ENCODE measurements around the gene MUC4.
"Not testable (repeated sequence)": the region's sequence is repeated elsewhere in the genome, so short reads cannot be mapped to it uniquely, and the experiment has no call there.

MUC4 gene

DNA sequence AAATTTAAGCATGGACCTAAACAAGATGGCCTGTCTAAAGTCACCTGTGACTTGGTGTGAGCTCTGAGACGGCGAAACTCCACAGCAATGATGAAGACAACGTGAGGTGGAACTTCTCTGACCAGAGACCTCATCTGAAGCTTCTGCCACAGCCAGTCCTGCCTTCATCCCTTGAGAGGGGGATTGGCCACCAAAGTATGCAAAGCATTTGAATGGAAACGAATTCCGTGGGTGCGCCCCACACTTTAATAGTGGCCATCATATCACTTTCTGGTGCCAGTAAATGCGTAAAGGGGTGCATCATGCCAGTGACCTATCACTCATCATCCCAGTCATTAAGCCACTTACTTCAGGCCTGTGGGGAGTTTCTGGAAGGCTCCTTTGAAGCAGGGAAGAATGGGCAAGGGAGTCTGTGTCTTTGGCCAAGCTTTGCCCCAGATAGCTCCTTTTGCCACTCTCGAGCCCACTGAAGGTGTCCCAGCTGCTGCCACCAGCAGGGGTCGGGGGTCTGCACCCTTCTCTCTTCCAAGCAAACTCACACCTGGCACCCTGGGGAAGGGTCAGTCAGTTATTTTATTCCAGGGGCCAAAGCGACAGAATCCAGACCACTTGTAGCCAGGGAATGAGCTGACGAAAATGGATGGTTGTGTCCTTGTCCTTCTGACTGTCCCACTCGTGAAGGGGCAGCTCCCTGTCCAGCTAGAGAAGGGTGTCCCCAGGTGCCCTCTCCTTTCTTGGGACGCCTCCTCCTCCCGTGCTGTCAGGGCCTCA, 73.3 kb downstream of the MUC4 start:
- no peak overlapping the region for H3K27ac ChIP-seq
- no peak for TF ChIP-seq ZFX (IDR thresholded peaks at IDR 0.05; ENCODE audit: borderline replicate concordance)
- TF ChIP-seq, protein P1, sequence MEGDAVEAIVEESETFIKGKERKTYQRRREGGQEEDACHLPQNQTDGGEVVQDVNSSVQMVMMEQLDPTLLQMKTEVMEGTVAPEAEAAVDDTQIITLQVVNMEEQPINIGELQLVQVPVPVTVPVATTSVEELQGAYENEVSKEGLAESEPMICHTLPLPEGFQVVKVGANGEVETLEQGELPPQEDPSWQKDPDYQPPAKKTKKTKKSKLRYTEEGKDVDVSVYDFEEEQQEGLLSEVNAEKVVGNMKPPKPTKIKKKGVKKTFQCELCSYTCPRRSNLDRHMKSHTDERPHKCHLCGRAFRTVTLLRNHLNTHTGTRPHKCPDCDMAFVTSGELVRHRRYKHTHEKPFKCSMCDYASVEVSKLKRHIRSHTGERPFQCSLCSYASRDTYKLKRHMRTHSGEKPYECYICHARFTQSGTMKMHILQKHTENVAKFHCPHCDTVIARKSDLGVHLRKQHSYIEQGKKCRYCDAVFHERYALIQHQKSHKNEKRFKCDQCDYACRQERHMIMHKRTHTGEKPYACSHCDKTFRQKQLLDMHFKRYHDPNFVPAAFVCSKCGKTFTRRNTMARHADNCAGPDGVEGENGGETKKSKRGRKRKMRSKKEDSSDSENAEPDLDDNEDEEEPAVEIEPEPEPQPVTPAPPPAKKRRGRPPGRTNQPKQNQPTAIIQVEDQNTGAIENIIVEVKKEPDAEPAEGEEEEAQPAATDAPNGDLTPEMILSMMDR (IDR thresholded peaks at IDR 0.05) = no peak

DNA sequence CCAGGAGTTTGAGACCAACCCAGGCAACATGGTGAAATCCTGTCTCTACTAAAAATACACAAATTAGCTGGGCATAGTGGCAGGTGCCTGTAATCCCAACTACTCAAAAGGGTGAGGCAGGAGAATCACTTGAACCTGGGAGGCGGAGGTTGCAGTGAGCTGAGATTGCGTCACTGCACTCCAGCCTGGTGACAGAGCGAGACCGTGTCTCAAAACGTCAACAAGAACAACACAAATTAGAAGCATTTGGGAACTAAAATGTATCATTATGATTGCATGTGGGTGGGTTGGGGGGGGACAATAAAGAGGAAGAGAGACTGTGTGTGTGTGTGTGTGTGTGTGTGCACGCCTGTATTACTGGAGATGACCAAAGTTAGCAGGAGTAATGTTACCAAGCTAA, 73.9 kb downstream of the MUC4 start:
- not testable (repeated sequence) for H3K27ac ChIP-seq

DNA sequence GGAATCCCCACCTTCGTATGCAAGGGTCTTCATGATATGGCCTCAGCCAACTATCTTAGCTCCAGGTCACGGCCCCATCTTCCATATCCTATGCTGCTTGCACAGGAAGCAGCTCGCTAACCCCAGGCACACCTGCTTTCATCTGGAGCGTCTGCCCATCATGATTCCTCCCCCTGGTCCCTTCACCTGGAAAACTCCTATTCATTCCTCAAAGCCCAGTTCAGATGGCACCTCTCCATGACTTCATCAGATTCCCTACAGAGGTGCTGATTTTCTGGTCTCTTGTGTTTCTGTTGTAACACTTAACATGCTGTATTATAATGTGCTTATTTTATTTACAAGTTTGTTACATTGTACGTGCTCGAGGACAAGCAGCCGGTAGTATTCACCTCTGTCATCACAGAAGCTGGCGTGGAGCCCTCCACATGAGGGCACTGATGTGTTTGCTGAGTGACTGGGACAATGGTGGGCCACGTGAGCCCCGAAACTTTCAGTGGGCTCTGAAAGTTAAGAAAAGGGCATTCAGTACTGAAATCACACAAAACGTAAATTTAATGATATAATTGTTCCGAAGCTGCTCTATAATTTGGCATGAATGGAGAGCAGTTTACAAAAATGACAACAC, 74.8 kb downstream of the MUC4 start:
- H3K27ac ChIP-seq = no peak overlapping the region
- TF ChIP-seq, protein P1 (IDR thresholded peaks at IDR 0.05) = no peak
- no peak for TF ChIP-seq ZFX (IDR thresholded peaks at IDR 0.05; ENCODE audit: borderline replicate concordance)

DNA sequence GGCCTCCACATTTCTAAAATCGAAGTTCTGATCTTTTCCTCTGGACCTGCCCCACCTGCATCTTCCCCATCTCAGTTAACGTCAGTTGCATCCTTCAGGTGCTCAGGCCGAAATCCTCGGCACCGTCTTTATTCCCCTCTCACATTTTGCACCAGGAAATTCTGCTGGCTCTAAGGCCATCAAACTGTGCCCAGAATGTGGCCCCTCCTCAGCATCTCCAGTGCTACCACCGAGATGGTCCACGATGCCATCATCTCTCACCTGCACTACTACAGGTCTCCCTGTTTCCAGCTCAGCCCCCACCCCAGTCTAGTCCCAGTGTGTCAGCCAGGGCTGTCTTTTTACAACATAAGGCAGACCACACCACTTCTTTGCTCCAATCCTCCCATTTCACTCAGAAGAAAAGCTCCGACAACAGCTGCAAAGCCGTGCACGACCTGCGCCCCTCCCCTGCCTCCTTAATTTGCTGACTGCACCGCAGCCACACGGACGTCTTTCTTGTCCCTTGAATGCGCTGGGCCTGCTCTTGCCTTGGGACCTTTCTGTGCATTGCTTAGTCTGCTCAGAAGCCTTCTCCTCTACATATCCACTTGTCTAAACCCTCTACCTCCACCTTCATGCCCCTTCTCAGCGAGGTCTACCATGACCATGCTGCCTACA, 76.6 kb downstream of the MUC4 start:
- no peak for TF ChIP-seq ZFX (IDR thresholded peaks at IDR 0.05; ENCODE audit: borderline replicate concordance)
- TF ChIP-seq, protein P1 (IDR thresholded peaks at IDR 0.05) = no peak

DNA sequence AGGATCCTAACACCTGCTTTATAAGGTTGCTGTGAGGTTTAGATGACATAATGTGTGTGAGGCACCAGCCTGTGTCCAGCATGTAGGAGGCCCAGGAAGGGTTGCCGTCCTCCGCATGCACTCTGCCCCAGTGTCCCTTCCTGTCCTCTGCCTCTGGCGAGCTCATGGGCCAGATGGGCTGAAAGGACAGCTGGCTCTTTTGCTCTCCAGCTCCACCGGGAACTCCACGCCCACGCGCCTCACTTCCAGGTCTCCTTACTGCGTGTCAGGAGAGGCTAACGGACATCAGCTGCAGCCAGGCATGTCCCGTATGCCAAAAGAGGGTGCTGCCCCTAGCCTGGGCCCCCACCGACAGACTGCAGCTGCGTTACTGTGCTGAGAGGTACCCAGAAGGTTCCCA, 78.8 kb downstream of the MUC4 start:
- H3K27ac ChIP-seq = no peak overlapping the region
- TF ChIP-seq, protein P1 (IDR thresholded peaks at IDR 0.05) = no peak
- TF ChIP-seq ZFX (IDR thresholded peaks at IDR 0.05; ENCODE audit: borderline replicate concordance) = no peak

More for the DNA sequence above, 76.6 kb downstream of the MUC4 start:
- H3K27ac ChIP-seq = no peak overlapping the region

DNA sequence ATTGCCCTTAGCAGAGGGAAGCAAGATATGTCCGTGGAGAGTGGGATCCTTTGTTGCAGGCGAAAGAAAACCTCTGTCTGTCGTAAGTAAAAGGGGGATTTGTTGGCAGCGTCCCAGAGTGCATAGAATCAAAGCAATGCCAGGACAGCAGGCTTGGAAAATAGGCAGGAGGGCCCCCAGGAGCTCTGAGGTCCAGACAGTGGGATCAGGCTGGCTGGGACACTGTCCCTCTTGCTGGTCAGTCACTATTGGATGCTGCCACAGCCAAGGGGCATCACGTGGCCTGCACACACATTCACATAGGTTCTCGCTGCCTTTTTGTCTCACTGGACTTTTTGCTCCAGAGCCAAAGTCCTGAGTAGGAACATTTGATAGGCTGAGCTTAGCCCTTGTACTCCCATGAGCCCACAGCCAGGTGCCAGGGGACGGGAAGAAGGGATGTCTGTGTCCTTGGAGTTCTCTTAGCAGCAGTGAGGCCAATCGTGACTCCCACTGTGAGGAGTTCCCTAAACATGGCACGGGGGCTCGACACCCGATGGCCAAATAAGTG, 80.3 kb downstream of the MUC4 start:
- TF ChIP-seq ZFX (IDR thresholded peaks at IDR 0.05; ENCODE audit: borderline replicate concordance) = no peak
- TF ChIP-seq, protein P1 (IDR thresholded peaks at IDR 0.05) = no peak
- H3K27ac ChIP-seq = no peak overlapping the region

DNA sequence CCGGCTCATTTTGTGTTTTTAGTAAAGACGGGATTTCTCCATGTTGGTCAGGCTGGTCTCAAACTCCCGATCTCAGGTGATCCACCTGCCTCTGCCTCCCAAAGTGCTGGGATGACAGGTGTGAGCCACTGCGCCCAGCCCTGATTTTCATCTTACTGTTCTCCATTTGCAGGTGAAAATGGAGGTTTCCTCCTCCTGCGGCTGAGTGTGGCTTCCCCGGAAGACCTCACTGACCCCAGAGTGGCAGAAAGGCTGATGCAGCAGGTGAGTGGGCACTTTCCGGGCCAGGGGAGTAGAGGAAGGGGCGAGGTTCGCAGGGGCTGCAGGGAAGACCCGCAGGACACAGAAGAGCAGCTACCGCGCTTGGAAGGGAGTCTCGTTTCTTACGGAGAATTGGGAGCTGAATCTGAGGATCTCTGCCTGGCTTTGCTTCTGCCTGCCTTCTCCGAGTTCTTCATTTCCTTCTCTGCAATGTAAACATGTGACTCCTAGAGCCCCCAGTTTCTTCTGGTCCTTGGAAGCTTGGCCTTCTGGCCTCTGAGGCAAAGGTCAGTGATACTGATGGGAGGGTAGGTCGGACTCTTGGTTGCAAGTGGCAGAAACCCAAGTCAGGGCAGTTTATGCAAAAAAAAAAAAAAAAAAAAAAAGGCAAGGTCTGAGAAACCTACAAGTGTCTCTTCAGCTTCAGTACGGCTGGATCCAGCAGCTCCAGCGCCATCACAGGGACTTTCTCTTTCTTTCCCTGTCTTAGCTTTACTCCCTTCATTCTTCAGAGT, 82.1 kb downstream of the MUC4 start:
- no peak overlapping the region for H3K27ac ChIP-seq
- TF ChIP-seq, protein P1 (IDR thresholded peaks at IDR 0.05) = no peak
- TF ChIP-seq ZFX (IDR thresholded peaks at IDR 0.05; ENCODE audit: borderline replicate concordance) = no peak

DNA sequence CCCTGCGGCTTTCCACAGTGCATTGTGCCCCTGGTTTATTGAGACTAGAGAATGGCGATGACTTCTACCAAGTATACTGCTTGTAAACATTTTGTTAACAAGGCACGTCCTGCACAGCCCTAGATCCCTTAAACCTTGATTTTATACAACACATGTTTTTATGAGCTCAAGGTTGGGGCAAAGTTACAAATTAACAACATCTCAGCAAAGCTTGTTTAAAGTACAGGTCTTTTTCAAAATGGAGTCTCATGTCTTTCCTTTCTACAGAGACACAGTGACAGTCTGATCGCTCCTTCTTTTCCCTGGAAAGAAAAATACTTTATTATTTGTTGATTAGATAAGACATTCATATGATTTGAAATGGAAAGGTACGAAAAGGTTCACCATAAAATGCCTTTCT, 82.9 kb downstream of the MUC4 start:
- not testable (repeated sequence) for H3K27ac ChIP-seq
